Measurements from ENCODE around the gene FERMT3.
"Not testable (repeated sequence)": the region's sequence is repeated elsewhere in the genome, so short reads cannot be mapped to it uniquely, and the experiment has no call there.

FERMT3 gene

DNA sequence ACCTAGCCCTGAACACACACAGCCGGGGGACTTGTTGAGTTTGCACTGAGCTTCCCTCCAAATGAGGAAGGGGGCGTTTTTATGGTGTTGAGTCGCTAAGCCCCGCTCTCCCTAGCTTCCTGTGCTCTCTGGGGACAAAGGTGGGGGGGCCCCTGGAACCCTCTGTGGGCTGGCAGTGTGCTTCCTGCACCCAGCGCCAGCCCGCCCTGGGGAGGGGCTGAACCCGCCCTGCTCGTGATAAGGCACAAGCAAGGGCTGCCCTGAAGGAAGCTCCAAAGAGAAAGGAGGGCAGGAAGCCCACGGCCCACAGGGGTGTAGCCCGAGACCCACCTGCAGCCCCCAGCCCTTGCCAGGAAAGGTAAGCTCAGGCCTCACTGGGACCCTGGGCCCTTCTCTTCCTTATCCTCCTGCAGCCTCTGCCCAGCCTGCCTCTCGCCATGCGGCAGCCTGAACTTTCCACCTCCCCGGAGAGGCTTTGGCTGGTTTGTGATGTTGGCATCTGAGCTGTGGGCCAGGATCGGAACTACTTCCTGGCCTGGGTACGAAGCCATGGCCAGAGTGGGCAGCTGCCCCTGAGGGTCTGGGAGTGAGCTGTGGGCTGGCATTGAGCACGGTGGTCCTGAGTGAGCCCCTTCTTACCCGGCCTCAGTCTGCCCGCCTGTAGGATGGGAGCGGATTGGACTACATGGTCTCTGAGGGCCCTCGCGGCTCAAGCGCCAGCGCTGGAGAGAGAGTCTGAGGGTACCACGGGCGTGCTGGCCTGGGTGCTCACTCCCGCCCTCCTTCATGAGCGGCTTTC, at the start of gene FERMT3:
Gene FERMT3 (plus strand): TSS at position 265 of the 799 bp plus-strand sequence. CDS start 644 bp downstream, outside the sequence.
- no peak for DNase-seq (ENCODE audit: low read depth)

DNA sequence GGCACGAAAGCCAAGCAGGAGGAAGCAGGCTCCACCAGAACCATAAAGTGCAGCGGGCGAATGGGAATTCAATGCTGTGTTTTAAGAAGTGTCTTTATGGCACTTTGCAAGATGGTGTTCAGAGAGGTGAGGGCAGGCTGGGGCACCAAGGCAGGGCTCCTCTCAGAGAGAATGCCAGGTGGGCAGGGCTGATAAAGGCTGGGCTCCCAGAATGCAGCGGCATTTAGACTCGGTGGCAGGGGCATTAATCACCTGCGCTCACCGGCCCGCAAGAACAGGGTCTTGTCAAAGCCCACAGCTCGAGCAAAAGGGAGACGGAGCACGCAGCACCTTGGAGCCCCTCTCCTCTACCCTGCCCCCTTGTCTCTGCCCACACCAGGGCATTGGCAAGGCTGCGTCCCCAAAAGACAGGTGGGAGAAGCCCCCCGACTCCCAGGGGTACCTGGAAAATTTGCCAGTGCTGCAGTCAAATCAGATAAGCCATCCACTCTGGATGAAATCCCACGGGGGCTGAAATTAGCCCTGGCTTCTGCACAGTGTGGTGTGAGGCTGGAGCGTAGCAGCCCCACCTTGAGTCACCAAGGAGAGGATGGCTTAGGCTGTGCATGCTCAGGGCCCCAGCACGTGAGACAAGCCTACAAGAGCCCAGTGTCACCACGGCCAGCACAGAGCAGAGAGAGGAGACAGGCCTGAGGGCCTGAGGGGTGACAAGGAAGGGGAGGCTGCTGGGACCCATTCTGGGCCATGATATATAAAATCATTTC, 48.7 kb upstream of the FERMT3 start:
- DNase-seq (ENCODE audit: low read depth): no peak

DNA sequence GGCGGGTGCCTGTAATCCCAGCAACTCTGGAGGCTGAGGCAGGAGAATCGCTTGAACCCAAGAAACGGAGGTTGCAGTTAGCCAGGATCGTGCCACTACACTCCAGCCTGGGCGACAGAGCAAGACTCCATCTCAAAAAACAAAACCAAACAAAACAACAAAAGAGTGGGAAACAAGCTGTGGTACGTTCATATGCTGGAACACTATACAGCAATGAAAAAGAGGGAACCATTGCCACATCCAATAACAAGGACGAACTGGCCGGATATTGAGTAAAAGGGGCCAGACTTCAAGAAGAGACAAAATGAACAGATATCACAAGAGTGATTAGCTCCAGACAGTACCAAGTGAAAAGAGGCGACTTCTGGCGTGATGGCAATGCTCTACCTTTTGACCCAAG, 45.5 kb upstream of the FERMT3 start:
- DNase-seq (ENCODE audit: low read depth): no peak

DNA sequence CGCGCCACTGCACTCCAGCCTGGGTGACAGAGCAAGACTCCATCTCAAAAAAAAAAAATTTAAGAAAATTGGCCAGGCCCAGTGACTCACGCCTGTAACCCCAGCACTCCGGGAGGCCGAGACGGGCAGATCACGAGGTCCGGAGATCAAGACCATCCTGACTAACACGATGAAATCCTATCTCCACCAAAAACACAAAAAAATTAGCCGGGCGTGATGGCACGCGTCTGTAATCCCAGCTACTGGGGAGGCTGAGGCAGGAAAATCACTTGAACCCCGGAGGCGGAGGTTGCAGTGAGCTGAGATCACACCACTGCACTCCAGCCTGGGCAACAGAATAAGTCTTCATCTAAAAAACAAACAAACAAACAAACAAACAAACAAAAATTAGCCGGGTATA, 43.8 kb upstream of the FERMT3 start:
- DNase-seq (ENCODE audit: low read depth): not testable (repeated sequence)

DNA sequence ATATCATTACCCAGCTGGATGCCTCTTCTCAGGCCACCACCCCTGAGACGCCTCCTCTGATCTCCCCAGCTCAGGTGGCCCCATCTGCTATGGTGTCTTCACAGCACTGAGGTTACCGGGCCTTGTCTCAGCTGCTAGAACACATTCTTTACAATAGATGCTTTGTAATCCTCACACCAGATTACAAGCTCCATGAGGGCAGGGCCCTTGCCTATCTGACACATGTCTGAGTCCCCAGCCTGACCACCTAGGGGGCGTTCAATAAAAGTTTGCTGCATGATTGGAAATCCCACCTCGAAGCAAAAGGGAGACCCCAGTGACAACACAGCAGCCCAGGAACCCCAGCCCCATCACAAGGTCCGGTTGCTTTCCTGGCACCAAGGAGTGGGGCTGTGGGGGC, 42.6 kb upstream of the FERMT3 start:
- no peak for DNase-seq (ENCODE audit: low read depth)

DNA sequence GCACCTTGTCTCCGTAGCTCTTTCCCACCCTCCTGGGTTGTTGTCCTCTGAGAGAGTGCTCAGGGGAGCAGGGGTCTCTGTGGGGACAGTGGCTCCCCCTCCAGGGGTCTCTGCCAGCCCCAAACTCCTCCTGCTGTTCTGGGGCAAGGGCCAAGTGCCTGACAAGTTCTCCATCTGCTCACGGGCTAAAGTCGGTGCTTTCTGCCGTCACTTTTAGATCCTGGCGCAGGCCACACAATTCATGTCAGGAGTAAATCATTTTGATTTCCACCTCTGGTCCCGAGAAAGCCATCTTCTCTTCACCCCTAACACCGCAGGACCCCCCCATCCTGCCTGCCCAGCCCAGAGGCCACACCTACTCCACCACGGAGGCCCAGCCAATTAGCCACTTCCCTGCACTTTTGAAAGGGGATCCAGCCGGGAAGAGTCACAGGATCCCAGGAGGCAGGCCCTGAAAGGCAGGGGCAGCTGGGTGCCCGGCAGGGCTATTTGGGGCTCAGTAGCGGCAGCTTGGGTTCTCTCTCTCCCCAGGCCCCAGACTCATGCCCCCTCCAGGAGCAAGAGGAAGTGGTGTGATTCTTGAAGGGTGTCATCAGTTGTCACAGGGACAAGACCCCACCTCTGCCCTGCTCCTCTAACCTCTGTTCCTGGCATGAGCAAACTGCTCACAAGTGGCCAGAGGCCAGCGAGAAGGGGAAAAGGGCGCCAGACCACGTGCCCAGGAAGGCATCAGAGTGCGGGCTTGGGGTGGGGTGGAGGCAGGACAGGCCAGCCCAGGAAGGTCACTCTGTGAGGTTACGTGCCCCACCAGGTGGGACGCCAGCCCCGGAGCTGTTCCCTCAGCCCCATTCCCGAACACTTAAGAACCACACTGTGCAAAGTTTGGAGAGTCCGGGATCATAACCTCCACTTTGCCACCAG, 41.9 kb upstream of the FERMT3 start:
- DNase-seq (ENCODE audit: low read depth): no peak

DNA sequence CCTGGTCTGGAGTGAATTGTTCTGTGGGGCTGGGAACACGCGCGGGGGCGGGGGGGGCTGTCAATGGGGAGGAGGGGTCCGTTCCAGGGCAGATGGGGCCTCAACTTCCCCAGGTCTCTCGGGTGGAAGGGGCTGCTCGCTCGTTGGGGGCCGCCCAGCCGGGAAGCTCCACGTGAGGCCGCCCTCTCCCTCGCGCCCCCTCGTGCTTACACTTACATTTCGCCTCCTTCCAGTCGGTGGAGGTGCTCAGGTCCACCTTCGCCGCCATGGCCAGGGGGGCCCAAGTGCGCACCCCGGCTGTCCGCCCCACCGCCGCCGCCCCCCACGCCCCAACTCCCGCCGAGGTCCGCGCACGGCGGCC, 41.1 kb upstream of the FERMT3 start:
- DNase-seq (ENCODE audit: low read depth): no peak

DNA sequence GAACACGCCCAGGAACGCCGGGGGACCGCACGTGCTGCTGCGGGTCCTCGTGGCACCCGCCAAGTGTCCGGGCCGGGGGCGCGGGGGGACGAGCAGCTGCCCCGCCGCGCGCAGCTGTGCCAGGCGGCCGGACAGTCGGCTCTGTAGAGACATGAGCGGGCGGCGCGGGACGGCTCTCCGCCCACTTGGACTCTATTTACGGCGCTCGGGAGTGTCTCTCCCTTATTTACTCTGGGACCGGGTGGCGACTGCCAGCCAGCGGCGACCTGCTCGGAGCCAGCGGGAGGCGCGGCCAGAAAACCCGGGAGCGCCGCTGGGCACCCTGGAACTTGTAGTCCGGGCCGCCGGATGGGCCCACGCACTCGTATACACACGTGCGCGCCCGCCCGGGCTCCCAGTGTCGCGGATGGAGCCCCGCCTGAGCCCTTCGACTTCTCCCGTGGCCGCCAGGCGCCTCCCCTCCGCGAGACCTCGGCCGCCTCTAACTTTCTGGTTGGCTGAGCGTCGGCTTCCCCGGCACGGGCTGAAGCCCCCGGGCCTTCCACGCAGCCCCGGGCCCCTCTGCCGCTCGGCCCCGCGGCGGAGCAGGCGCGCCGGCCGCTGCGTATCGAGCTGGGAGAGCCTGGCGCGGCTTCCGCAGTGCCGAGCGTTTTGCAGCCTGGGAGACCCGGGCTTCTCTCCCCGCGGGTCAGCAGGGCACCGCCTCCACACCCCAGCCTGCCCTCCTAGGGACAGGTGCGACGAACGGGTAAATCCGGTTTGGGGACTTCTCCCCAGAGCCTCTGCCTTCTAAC, 40.5 kb upstream of the FERMT3 start, which contains the start of gene MACROD1:
Gene MACROD1 (minus strand): TSS at position 272 of the 794 bp plus-strand sequence. CDS start 119 bp downstream, at position 153.
- DNase-seq (ENCODE audit: low read depth): peak; percentile 57

DNA sequence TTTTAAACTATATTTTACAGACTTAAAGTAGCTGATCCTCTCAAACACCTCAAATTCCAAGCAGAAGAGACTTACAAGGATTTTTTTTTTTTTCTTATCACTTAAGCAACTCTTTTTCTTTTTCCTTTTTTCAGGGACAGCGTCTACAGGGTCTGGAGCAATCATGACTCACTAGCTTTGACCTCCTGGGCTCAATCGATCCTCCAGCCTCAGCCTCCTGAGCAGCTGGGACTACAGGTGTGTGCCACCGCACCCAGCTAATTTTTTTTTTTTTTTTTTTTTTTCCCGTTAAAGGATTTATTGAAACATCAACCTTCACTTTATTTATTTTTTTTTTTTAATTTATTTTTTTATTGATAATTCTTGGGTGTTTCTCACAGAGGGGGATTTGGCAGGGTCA, 36.1 kb upstream of the FERMT3 start:
- no peak for DNase-seq (ENCODE audit: low read depth)

DNA sequence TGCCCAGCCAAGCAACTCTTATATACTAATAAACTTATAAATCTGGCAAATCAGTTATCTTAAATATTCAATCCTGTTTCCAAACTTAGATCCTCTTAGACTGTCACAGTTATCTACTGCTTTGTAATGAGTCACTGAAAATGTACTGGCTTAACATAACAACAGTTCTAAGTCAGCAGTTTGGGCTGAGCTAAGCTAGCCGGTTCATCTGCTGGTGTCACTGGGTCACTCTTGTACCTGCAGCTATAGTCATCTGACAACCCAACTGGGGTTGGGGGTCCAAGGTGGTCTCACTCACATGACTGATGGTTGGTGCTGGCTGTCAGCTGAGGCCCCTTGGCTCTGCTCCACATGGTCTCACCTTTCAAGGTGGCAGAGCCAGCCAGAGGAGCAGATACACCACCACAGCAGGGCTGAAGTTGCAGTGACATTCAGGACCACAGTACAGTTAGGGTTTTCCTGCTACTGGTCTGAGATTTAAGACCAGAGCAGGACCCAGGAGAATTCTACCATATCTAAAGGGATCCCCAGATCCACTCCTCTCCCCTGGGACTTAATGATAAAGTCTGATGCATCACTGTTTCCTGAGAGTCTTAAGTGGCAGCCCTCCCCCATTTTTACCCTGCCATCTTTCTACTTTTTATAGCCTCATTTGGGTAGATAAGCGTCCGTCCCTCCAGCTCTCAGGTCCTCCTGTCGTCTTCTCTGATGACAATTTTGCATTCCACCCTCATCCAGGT, 32.7 kb upstream of the FERMT3 start:
- peak; percentile 26 for DNase-seq (ENCODE audit: low read depth)

DNA sequence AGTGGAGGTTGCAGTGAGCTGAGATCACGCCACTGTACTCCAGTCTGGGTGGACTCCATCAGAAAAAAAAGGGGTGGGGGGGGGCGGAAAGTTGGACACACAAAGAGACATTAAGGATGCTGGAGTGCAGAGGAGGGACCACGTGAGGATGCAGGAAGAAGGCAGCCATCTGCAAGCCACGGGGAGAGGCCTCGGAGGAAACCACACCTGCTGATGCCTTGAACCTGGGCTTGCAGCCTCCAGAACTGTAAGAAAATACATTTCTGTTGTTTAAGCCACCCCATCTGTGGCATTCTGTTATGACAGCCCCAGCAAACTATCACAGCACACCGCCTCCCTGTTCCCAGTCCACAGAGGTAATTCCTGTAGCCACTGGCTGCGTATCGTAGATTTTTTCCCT, 29.8 kb upstream of the FERMT3 start:
- DNase-seq (ENCODE audit: low read depth): no peak

DNA sequence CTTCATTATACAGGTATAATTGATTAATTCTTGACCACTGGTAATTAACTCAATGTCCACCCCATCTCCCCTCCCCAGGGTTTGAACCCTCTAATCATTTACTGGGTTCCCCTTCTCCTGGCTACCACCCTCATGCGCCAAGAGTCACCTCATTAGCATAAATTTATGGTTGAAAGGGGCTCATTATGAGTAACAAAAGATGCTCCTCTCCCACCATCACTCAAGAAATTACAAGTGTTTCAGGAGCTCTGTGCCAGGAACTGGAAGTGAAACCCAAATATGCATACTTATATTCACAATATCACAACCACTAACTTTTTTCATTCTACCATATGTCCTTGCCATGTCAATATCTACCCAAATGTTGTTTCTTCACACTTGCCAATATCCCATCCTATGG, 28.3 kb upstream of the FERMT3 start:
- no peak for DNase-seq (ENCODE audit: low read depth)

DNA sequence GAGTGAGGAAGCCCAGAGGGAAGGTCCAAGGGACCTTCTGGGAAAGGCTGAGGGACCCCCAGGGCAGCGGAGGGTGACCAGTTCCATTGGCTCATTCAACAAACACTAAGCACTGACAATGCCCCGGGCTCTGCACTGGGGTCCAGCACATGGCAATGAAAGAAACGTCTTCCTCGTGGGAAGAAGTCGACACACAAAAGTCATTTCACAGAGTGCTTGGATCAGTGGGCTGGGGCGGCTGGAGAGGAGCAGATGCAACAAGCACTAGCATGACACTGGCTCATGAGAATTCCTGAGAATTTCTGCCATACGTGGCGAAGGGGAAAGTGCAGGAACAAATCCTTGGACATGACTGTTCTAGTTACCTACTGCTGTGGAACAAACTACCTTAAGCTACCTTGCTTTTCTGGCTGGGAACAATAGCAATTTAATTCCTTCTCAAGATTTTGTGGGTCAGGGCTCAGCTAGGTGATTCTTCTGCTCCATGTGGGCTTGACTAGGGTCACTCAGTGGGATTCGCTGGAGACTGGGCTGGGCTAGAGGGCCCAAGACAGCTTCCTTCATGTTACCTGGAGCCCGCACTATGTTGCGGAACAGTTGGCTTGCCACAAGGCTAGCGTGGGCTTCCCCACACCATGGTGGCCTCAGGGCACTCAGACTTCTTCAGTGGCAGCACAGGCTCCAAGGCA, 27.4 kb upstream of the FERMT3 start:
- DNase-seq (ENCODE audit: low read depth): no peak

DNA sequence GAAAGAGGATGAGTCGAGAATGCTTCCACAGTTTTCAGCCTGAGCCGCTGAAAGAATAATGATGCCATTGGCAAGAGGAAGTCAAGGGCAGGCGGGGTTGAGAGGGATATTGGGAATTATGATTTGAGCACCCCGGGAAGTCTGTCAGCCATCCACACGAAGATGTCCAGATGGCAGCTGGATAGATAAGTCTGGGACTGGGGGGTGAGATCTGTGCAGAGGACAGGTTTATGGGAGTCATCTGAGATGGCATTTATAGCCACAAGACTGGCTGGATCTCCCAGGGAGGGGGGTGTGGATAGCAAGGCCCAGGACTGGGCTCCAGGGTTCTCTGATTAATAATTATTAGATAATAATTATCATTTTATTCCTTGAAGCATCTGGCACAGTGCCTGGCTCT, 25.6 kb upstream of the FERMT3 start:
- no peak for DNase-seq (ENCODE audit: low read depth)

DNA sequence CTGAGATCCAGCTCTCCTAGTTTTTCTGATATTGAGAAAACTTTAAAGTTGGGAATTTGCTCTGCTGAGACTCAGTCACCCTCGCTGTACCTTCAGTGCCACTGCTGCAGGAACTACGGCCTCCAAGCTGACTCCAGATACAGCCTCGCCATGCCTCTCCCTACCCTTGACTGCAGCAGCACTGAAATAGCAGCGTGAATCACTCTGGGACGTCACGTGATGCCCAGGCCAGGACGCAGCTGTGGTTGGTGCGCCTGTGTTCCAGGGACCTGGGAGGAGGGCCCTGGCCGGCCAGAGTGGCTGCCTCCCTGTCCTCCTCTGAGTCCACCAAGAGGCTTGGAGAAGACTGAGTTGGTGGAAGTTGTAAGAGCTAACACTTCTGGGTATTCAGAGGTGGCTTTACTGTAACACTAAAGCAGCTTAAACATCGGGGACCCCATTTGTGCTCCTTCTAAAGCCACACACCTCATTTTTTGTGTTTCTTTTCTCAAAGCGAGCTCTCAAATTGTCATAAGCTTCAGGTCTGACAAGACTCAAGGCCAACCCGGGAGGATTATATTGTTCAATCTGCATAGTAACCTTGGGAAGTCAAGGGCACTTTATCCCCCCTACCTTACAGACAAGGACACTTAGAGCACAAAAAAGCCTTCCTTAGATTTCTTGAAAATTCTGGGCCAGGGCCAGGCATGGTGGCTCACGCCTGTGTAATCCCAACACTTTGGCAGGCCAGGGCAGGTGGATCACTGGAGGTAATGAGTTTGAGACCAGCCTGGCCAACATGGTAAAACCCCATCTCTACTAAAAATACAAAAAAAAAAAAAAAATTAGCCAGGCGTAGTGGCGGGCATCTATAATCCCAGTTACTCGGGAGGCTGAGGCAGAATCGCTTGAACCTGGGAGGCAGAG, 24.8 kb upstream of the FERMT3 start:
- DNase-seq (ENCODE audit: low read depth): peak; percentile 88

DNA sequence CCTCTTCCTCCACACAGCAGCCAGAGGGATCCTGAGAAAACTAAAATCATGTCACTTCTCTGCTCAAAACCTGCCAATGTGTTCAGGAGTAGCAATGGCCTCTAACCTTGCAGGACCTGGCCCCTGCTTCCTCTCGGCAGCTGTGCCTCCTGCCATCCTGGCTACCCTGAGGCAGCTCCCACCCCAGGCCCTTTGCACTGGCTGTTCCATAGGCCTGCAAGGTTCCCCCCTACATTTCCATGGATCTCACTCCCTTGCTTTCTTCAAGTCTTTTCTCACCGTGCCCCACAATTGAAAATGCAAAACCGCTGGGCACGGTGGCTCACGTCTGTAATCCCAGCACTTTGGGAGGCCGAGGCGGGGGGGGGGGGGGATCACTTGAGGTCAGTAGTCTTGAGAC, 22.6 kb upstream of the FERMT3 start:
- DNase-seq (ENCODE audit: low read depth): no peak

DNA sequence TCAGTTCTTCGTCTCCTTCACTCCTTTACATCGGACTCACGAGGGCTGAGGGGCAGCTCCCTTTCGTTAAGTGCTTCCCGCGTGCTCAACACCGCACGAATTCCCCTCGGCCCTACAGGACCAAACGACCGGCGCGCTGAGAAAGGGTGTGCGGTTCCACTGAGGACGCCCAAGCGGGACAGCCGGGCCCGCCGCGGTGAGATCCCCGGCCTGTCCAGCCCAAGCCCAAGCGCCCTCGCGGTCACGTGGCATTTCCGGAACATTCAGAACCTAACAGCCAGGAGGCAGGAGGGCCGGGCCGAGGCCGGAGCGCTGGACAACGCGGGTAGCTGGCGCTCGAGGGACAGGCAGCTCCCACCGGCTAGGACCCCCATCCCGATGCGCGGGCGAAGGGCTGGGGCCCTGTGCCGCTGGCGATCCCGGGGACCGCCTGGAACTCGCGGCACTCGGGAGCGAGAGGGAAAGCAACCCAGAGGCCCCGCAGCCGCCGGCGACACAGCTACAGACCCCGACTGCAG, 21.3 kb upstream of the FERMT3 start:
- DNase-seq (ENCODE audit: low read depth): peak; percentile 79

DNA sequence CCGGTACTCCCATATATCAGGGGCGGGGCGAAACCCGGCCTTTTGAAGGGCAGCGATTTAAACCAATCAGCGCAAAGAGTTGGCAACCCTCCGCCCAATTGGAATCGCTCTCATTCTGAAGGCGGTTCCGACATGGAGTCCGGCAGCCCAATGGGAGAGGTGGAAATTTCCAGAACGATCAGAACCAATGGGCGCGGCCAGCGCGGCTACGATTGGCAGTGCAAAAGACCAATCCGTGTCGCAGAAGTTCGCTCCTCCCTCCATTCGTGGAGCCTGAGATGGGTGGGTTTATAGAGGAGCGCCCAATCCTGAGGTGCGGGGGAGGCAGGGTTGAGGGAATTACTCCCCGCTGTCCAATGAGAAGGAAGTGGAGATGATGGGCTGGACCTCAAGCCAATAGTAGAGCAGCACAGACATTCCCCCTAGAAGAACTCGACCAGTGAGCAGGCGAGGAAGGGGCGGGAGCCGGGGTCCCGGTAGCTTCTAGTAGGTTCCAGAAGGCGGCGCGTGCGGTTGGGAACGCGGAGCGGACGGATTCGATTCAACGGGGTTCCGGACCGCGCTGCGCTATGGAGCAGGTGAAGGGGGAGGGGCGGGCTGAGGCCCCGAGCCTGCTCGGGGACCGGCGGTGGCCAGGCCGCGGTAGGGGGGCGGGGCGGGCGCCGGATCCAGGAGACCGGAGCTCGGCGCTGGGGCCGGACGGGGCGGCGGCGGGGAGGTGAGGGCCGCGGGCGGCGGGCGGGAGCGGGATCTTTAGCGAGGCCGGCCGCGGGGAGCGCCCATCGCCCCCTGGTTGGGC, 20.6 kb upstream of the FERMT3 start, which contains the start of gene STIP1:
Gene STIP1 (plus strand): TSS at position 479 of the 799 bp plus-strand sequence. CDS start 91 bp downstream, at position 570.
- DNase-seq (ENCODE audit: low read depth): peak; percentile 100
